GM21737 (cell line): ENCODE data around the gene SMYD3.
"Not testable (repeated sequence)": the region's sequence is repeated elsewhere in the genome, so short reads cannot be mapped to it uniquely, and the experiment has no call there.

Source experiments
- ATAC-seq: cut with Tn5 transposase; IDR thresholded peaks from one replicate; pipeline ENCODE4 v1.9.1; 2021; ENCODE audit warnings: mild to moderate bottlenecking, moderate library complexity; ENCODE audit not compliant: unreplicated experiment

The SMYD3 gene

GRCh38 chr1:245797592-245798348 lies 709.3 kb downstream of the SMYD3 start:
- no peak for ATAC-seq

DNA sequence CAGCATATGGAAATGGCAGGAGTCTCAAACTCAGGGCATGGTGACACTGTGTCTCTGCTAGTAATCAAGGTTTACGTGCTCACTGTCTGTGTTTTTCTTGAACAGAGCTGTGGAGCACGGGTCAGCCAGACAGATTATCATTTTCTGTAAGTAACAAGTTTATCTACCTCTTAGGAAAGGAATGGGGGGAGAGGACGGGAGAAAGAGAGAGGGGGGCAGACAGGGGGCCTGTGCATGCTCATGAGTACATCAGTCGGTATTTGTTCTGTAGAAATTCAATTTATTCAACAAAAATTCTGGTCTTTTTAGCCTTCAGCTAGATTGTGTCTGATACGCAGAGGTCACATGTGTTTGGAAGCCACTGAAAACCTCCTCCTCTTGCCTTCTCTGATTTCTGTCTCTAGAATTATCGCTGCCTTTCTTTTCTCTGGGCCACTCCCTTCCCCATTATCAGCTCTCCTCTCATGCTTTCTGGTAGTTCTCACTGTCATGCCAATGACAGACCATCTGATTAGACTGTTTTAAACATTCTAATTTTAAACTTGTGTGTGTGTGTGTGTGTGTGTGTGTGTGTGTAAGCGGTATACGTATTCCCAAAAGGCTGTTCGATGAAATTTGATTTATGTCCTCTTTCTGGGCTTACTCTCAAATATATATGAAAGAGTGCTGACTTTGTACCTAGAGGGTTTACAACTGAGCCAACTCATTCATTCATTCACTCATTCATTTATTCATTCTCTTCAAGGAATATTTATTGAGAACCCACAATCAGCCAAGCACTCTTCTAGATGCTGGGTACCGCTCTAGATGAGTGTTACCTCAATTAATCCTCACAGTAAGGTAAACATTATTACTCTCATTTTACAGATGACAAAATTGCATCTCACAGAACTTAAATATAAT lies 715.4 kb downstream of the SMYD3 start:
- no peak for ATAC-seq

GRCh38 chr1:245790441-245790840 lies 716.6 kb downstream of the SMYD3 start:
- no peak for ATAC-seq

- no peak for ATAC-seq
These were observed 718.2 kb downstream of the SMYD3 start for GRCh38 chr1:245788886-245789285.

GRCh38 chr1:245788269-245788668 lies 718.8 kb downstream of the SMYD3 start:
- ATAC-seq = no peak

DNA sequence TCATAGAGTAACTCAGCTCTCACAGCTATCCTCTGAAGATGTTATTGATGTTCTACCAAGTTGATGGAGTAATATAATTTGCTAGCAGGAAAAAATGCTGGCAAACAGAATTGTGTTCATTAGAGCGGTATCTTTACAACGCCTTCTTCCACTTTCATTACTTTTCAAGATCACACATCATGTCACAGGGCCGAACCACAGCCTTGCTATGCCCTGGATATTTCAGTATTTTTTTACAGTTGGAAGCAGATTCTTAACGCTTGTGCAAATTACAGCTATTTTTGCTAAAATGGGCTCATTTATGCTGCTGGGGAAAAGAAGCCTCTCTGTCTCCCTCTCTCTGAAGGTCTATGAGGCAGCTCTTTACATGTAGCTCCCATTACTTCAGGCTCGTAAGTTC lies 720.1 kb downstream of the SMYD3 start:
- no peak for ATAC-seq

DNA sequence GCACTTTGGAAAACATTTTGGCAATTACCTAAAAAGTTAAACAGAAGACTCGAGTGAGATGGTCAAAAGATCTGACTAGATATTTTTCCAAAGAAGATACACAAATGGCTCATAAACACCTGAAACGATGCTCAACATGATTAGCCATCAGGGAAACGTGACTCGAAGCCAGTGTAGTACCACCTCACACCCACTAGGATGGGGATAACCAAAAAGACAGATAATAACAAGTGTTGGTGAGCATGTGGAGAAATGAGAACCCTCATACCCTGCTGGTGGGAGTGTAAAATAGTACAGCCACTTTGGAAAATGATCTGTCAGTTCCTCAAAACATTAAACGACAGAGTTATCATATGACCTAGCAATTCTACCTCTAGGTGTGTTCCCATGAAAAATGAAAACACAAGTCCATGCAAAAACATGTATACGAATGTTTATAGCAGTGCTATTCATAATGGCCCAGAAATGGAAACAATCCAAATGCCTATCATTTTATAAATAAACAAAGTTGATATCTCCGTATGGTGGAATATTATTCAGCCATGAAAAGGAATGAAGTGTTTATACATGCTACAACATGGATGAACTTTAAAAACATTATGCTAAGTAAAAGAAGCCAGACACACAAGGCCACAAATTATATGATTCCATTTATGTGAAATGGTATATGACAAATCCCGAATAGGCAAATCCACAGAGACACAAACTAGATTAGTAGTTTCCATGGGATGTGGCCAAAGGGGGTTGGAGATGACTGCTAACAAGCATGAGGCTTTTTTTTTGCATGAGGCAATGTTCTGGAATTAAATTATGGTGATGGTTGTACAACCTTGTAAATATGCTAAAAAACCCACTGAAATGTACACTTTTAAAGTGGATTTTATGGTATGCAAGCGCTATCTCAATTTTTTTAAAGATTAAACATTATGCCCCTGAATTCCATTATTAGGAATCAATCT lies 727.0 kb downstream of the SMYD3 start:
- ATAC-seq = no peak

- no peak for ATAC-seq
These were observed 729.3 kb downstream of the SMYD3 start for GRCh38 chr1:245777752-245778151.

DNA sequence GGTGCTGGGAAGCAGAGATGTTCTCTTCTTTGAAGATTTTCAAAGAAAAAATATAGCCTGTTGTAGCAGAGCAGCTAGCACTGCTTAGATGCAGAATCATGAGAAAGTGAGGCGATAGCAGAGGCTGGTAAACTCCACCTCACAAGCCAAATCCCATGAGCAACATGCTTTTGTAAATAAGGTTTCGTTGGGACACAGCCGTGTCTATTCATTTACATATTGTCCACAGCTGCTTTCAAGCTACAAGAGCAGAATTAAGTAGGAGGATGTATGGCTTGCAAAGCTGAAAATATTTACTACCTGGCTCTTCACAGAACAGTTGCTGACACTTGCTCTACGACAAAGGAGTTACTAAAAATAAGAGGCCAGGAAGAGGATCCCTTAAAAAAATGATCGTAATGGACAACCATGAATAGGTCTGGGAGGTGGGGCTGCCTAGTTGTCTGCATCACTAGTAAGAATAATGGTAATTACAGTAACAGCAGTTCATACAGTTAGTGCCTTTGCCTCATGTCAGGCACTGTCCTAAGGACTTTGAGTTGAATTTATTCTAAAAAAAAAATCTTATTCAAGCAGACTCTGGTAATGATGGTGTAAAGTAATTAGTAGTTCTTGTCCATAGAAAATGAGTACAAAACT lies 730.3 kb downstream of the SMYD3 start:
- ATAC-seq = no peak

- no peak for ATAC-seq
These were observed 730.9 kb downstream of the SMYD3 start for GRCh38 chr1:245776139-245776538.

DNA sequence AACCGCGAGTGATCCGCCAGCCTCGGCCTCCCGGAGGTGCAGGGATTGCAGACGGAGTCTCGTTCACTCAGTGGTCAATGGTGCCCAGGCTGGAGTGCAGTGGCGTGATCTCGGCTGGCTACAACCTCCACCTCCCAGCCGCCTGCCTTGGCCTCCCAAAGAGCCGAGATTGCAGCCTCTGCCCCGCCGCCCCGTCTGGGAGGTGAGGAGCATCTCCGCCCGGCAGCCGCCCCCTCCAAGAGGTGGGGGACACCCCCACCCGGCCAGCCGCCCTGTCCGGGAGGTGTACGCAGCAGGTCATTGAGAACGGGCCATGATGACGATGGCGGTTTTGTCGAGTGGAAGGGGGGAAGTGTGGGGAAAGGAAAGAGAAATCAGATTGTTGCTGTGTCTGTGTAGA lies 732.1 kb downstream of the SMYD3 start:
- ATAC-seq = not testable (repeated sequence)

- no peak for ATAC-seq
These were observed 732.9 kb downstream of the SMYD3 start for GRCh38 chr1:245774196-245774595.

- no peak for ATAC-seq
These were observed 733.7 kb downstream of the SMYD3 start for GRCh38 chr1:245773344-245773743.

- no peak for ATAC-seq
These were observed 734.3 kb downstream of the SMYD3 start for GRCh38 chr1:245772739-245773138.

GRCh38 chr1:245772325-245772724 lies 734.8 kb downstream of the SMYD3 start:
- ATAC-seq = no peak

DNA sequence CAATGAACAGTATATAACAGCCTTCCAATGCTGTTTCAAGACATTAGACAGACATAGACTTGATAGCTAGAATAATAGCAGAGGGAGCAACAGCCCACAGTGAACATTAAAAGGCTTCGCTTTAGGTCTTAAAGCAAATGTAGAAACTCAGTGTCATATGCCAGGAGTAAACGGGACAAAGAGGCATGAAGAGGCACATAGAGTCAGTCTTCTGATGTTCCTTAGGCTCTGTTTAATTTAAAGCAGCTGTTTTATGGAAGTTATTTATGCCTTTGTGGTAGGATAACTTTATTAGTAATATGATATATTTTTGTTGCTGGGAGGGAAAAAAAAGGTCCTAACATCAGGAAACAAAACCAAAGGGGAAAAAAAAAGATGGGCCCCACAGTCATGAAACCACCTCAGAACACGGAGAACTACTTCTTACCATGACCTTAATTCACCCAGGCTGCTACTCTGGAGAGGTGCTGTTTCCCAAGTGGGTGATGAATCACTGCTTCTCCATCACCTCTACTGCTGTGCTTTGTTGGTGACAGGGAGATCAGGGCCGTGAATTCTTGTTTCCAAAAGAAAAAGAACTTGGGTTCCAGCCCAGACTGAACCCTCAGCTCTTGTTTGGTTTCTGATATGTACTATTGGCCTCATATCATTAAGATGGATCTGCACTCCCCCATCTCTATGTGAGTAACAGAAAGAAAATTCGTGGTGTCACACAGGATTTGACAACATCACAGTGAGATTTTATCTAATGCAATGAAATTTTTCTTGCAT lies 735.4 kb downstream of the SMYD3 start:
- no peak for ATAC-seq

GRCh38 chr1:245770156-245770555 lies 736.9 kb downstream of the SMYD3 start:
- no peak for ATAC-seq

- no peak for ATAC-seq
These were observed 738.5 kb downstream of the SMYD3 start for GRCh38 chr1:245768596-245768995.

DNA sequence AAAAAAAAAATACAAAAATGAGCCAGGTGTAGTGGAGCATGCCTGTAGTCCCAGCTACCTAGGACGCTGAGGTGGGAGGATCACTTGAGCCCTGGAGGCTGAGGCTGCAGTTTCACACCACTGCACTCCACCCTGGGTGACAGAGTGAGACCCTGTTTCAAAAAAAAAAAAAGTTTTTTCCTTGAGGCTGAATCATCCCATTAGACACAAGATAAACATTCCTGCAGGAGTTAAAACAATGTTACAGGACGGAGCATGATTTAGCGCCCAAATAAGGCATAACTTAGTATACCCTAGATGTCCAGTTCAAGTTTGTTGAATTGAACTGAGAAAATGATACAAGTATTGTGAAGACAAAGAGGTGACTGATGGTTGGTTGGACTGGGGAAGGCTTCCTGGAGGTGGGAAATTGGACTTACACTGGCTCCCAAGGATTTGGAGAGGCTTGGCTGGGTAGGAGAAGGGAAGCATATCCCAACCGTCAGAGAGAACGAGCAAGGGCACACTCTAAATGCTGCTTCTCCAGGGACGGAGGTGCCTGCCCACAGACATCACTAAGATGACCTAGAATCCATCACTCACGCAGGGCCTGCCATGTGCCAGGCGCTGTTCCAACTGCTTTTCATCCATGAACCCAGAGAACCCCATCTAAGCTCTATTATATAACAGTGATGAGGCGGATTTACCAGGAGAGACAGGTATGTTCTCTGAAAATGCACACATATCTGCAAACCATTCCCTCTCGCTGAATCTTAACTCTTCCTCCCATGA lies 741.7 kb downstream of the SMYD3 start:
- no peak for ATAC-seq
